Calu3 (cell line): ENCODE data around the gene PCDHGB4. TPM values are rescaled to one million over a fixed set of nuclear protein-coding genes. Genes with fewer than 3 reads are reported as not detected.

ENCODE experiments used
- BruUV-seq: library from RNA; stranded (reverse); fragments of 400-500 nt; replicated peaks from 2 replicates; lab custom pipeline; 2021; lab: Mats Ljungman, UMichigan
- CTCF ChIA-PET: fragments of 300-600 bp; sonication (Branson Sonifier 250); formaldehyde crosslinking; loops from one replicate; lab custom pipeline; 2022; ENCODE audit warnings: antibody characterized with exemption; lab: Charles Lee
- DNase-seq: peaks from one replicate; pipeline ENCODE4 v3.0.0; 2022
- H3K27ac Mint-ChIP-seq: one replicate; pipeline ENCODE4 v1.8.0; 2022; ENCODE audit warnings: mixed read lengths; ENCODE audit not compliant: unreplicated experiment
- H3K27me3 Mint-ChIP-seq: one replicate; pipeline ENCODE4 v1.8.0; 2022; ENCODE audit warnings: mixed read lengths; ENCODE audit not compliant: unreplicated experiment
- H3K36me3 Mint-ChIP-seq: one replicate; pipeline ENCODE4 v1.8.0; 2022; ENCODE audit warnings: mild to moderate bottlenecking, moderate library complexity, mixed read lengths; ENCODE audit not compliant: insufficient read depth, unreplicated experiment
- H3K4me1 Mint-ChIP-seq: one replicate; pipeline ENCODE4 v1.8.0; 2022; ENCODE audit warnings: mild to moderate bottlenecking, low read depth, mixed read lengths; ENCODE audit not compliant: unreplicated experiment
- H3K4me3 Mint-ChIP-seq: one replicate; pipeline ENCODE4 v1.8.0; 2022; ENCODE audit warnings: mild to moderate bottlenecking, low read depth, moderate library complexity, mixed read lengths; ENCODE audit not compliant: unreplicated experiment
- H3K9me3 Mint-ChIP-seq: one replicate; pipeline ENCODE4 v1.8.0; 2022; ENCODE audit warnings: low read depth, mixed read lengths; ENCODE audit not compliant: unreplicated experiment
- CTCF ChIP-seq: fragments of 200-600 bp; IDR thresholded peaks from one replicate; pipeline ENCODE4 v1.8.0; 2022; ENCODE audit warnings: antibody characterized with exemption; ENCODE audit not compliant: unreplicated experiment
- intact Hi-C: fragments of 100-400 bp; cut with micrococcal nuclease; formaldehyde crosslinking; loops from one replicate; pipeline ENCODE4 v1.10.0; 2022; ENCODE audit not compliant: unreplicated experiment
- total RNA-seq: library from RNA; stranded (reverse); gene quantifications from 2 replicates; pipeline ENCODE4 v1.2.3, GENCODE V29; 2022

Gene PCDHGB4
- total RNA-seq, 1 experiment from 2014 or later, result 8.2 TPM

- TF ChIP-seq CTCF, result no peak
- Mint-ChIP-seq H3K4me1 (no peaks in the 10 kb centered on the region), H3K27me3 (no peaks in the 10 kb centered on the region), H3K36me3 (peaks cover 4% of the 10 kb centered on the region), H3K9me3 (peaks cover 5% of the 10 kb centered on the region), H3K4me3 (peak within 1 kb of the TSS; percentile 55), H3K27ac (no peak within 1 kb of the TSS)
- CTCF ChIA-PET, result no interaction called here
- no TSS peak for BruUV-seq
- no peak for DNase-seq
- intact Hi-C loops, result no loop called here
Measured at GRCh38 chr5:141382469-141383294, 4.8 kb upstream of the PCDHGB4 start, which contains the start of gene PCDHGA7. TSS of gene PCDHGA7 (plus strand) at chr5:141382742. CDS start at chr5:141382900, 158 bp downstream.

- no peak for TF ChIP-seq CTCF
- CTCF ChIA-PET, result no interaction called here
- intact Hi-C loops, result no loop called here
- H3K36me3 Mint-ChIP-seq, result peaks cover 4% of the 10 kb centered on the region
- no peak for DNase-seq
- H3K9me3 Mint-ChIP-seq, result peaks cover 5% of the 10 kb centered on the region
- H3K27me3 Mint-ChIP-seq, result no peaks in the 10 kb centered on the region
- no peaks in the 10 kb centered on the region for H3K4me1 Mint-ChIP-seq
- no peak overlapping the region for H3K27ac Mint-ChIP-seq
- BruUV-seq, result no TSS peak
- no peak overlapping the region for H3K4me3 Mint-ChIP-seq
Measured at GRCh38 chr5:141383345-141383744, 4.2 kb upstream of the PCDHGB4 start.

- intact Hi-C loops, result no loop called here
- Mint-ChIP-seq H3K4me3 (no peak overlapping the region), H3K9me3 (peaks cover 12% of the 10 kb centered on the region), H3K27ac (no peak overlapping the region), H3K36me3 (peaks cover 4% of the 10 kb centered on the region), H3K27me3 (no peaks in the 10 kb centered on the region), H3K4me1 (no peaks in the 10 kb centered on the region)
- BruUV-seq, result no TSS peak
- no peak for TF ChIP-seq CTCF
- no peak for DNase-seq
- CTCF ChIA-PET, result no interaction called here
Measured at GRCh38 chr5:141384471-141385267, 2.8 kb upstream of the PCDHGB4 start.

GRCh38 chr5:141388661-141389060 lies 1.2 kb downstream of the PCDHGB4 start:
- Mint-ChIP-seq H3K9me3 (peaks cover 13% of the 10 kb centered on the region), H3K27me3 (no peaks in the 10 kb centered on the region), H3K4me3 (no peak overlapping the region)

More at GRCh38 chr5:141388661-141389060, 1.2 kb downstream of the PCDHGB4 start:
- DNase-seq, result no peak
- BruUV-seq, result no TSS peak
- Mint-ChIP-seq H3K27ac (no peak overlapping the region), H3K36me3 (peaks cover 9% of the 10 kb centered on the region), H3K4me1 (no peaks in the 10 kb centered on the region)
- no peak for TF ChIP-seq CTCF
- CTCF ChIA-PET, result no interaction called here
- intact Hi-C loops, result no loop called here
